HG02938 (cell line): ENCODE results near the gene TRPM2.
"Not testable (repeated sequence)": the region's sequence is repeated elsewhere in the genome, so short reads cannot be mapped to it uniquely, and the experiment has no call there.

Source experiments
- ATAC-seq: cut with Tn5 transposase; IDR thresholded peaks from one replicate; pipeline ENCODE4 v1.9.1; 2021; ENCODE audit warnings: mild to moderate bottlenecking, moderate library complexity; ENCODE audit not compliant: unreplicated experiment

TRPM2 gene

DNA sequence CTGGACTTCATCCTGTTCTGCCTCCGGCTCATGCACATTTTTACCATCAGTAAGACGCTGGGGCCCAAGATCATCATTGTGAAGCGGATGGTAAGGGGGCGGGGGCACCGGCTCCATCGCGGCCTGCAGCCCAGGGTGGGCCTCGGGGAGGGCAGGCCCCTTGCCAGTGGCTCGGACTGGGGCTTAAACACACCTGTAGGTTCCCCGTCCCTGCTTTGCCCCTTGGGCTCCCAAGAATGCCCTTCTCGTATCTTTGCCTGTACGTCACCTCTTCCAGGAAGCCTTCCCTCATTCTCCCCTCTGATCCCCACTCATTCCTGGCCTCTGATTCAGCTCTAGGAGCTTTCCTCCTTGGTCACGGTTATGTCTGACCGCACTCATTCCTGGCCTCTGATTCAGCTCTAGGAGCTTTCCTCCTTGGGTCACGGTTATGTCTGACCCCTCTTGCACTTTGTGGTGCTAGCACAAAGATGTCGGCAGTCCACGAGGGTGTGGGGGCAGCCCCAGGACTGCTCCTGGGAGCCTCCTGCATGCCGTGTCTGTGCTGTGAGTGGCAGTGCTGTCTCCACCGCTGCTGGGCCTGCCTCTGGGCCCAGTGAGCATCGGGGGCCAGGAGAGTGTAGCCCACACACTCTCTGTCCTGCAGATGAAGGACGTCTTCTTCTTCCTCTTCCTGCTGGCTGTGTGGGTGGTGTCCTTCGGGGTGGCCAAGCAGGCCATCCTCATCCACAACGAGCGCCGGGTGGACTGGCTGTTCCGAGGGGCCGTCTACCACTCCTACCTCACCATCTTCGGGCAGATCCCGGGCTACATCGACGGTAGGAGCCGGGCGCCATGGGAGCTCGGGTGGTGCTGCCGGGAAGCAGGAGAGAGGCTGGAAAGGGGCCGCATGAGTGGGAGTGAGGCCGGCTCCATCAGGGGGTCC lies 52.8 kb downstream of the TRPM2 start:
- ATAC-seq: no peak

DNA sequence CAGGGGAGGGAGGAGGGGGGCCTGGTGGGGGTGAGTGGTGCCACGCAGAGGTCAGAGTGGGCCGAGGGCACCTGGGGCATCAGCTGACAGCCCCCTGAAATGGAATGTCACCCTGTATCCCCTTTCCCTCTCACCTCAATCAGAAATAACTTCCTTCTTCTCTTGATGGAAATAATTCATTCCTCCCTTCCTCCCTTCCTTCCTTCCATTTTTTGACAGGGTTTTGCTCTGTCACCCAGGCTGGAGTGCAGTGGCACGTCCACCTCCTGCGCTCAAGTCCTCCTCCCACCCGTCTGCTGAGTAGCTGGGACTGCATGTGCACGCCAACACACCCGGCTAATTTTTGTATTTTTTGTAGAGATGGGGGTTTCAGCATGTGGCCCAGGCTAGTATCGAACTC lies 53.5 kb downstream of the TRPM2 start:
- ATAC-seq: no peak

- no peak for ATAC-seq
These were observed 54.1 kb downstream of the TRPM2 start for GRCh38 chr21:44407493-44407892.

GRCh38 chr21:44408226-44408625 lies 54.8 kb downstream of the TRPM2 start:
- no peak for ATAC-seq

DNA sequence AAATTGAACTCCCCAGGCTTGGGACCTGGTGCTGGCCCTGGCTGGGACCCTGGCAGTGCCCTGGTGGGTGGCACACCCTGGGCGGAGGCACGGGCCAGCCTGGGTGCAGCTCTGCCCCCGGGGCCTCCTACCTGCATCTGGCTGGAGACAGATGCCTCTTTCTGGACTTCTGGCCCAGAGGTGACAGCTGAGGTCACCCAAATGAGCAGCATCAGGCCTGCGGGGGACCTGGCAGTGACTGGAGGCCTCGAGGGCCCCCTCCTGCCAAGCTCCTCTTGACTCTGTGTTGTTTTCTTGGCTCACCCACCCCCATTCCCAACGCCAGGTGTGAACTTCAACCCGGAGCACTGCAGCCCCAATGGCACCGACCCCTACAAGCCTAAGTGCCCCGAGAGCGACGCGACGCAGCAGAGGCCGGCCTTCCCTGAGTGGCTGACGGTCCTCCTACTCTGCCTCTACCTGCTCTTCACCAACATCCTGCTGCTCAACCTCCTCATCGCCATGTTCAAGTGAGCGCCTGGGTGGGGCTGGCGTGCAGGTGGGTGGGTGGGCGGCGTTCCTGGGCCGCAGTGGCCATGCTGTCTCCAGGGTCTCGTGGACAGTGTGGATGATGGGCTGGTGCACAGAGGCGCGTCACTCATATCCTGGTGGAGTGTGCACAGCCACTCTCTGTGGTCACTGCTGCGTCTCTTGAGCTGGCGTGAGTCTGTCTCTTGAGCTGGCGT lies 60.3 kb downstream of the TRPM2 start:
- ATAC-seq: no peak

DNA sequence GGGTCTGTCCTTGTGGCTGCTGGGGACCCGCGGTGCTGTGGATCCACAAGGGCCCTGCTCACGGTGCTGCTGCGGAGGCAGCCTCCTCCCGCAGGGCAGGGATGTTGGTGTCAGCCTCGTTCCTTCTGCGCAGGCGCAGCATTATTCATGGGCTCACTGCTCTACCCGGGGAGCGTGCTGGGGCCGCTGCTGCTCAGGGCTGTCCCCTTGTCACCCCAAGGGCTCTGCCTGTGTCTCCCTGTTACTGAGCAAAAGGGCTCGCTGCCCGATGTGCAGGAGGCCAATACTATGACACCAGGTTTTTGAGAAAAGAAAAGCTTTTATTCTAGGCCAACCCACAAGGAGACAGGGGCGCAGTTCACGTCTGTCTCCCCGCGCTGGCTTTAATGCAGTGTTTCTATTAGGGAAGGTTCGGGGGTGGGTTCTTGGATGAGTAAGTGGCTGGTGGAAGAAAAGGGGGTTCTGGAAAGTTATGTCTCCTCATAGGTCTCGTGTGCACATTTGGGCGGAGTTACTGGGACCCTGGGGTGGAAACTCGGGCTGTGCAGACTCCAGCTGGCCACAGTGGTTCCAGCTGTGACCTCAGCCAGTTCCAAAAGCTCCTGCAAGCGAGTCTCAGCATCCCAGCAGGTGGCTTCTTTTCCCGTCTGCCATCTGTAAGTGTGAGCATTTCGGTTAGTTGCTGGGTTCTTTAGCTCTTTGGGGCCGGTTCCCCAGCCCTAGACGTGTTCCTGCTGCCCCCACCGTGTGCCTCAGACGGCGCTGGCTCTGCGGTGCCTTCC lies 61.1 kb downstream of the TRPM2 start:
- no peak for ATAC-seq

DNA sequence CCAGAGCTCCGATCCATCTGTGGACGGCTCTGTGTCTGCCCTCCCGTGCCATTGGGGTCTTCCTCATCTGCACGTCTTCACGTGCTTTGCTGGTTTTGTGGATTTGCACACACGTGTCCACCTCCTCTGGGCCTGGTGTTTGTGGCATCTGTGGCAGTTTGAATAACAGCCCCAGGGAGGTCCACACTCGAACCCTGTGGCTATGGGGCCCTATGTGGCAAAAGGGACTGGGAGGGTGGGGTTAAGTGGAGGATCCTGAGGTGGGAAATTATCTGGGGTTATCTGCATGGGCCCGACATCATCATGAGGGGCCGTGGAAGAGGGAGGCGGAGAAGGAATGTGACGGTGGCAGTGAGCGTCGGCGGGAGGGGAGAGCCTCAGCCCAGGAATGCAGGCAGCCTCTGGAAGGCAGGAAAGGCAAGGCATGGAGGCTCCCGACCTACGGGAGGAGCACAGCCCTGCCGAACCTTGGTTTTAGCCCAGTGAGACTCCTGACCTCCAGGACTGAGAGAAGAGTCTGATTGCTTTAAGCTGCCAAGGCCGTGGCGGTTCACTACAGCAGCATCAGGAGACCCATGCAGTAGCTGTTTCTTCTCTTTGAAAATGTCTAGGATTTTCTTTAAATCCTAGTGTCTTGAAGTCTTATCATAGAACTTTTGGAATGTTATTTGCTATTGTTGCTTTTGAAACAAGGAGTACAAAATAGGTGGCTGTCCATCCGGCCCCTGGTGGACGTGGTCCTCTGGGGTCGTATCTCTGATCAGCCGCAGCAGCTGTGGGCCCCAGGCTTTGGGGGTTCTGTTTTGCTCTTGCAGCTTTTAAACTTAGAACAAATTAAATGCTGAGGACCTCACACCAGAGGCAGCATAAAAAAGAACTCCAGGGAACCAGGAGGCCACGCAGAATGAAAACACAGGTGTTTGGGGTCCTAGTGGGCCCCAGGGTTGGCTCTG lies 61.9 kb downstream of the TRPM2 start:
- ATAC-seq: no peak

GRCh38 chr21:44416193-44416592 lies 62.8 kb downstream of the TRPM2 start:
- ATAC-seq: no peak

- ATAC-seq: not testable (repeated sequence)
These were observed 64.2 kb downstream of the TRPM2 start for GRCh38 chr21:44417621-44418107.

DNA sequence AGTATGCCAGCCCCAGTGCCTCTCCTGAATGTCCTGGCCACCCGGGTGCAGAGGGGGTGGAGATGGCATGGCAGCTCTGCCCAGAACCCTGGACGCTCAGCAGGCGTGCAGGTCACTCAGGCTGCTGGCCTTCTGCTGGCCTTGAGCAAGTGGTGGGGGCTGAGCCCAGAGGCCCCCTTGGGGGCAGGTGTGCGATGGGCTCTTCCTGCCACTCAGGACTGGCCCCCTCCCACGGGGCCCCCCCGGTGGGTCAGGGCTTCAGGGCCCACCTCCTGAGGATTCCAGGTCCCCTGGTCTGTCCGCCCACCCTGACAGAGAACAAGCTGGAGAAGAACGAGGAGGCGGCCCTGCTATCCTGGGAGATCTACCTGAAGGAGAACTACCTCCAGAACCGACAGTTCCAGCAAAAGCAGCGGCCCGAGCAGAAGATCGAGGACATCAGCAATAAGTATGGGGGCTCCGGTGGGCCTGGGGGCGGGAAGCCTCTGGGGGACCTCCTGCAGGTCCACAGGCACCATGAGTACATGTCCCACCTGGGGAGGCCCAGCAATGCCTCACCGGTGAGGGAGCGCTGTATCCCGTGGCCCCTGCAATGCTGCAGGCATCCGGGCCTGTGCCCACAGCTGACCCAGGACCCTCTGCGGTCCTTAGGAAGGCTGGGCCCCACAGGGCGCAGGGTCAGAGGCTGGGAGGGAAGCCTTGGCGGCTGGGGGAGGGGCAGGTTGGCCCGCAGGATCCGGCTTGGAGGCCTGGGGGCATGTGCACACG lies 64.9 kb downstream of the TRPM2 start:
- no peak for ATAC-seq

GRCh38 chr21:44418876-44419230 lies 65.4 kb downstream of the TRPM2 start:
- ATAC-seq: no peak

DNA sequence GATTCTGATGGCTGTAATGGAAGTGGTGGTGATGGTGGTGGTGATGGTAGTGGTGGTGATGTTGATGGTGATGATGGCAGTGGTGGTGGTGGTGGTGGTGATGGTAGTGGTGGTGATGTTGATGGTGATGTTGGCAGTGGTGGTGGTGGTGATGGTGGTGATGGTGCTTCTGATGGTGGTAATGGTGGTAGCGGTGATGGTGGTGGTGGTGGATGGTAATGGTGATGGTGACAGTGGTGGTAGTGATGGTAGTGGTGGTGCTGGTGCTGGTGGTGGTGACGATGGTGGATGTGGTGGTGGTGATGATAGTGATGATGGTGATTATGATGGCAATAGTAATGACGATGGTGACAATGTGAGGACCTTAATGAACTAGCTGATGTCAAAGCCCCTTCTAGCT lies 66.3 kb downstream of the TRPM2 start:
- no peak for ATAC-seq

- no peak for ATAC-seq
These were observed 67.2 kb downstream of the TRPM2 start for GRCh38 chr21:44420416-44421205.

DNA sequence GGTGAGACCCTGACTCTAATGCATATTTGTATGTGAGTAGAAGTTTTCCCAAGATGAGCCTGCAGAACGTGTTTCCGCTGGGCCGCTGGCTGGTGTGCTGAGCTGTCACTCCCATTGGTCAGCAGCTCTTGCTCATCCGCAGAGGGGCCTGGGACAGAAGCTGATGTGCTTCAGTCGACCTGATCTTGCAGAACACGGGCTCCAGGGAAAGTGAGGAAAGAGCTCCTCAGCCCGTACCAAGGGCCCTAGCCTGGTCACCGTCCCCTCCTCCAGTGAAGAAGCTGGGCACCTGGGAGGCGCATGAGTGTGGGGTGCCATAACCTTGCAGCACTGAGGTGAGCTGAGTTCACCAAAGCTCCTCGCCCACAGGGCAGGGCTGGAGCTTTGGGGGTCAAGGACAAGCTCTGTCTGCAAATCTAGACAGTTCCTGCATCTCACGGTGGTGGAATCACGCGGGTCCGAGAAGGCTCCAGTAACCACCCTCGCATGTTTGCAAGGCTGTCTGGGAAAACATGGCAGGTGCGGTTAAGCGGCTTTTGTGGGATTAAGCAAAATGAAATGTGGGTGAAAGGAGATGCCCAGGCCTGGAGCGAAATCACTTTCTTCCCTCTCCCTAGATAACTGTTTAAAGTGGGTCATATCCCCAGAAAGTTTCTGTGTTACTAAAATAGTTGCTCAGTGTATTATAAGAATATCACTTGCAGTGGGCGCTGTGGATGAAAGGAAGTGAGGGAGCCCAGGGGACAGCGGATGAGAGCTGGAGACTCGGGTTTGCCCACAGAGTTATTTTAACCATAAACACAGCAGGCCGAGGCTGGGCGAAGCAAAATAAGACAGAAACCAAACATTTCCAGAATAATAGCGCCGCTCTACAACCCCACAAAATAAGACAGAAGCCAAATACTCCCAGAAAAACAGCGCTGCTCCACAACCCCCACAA lies 68.8 kb downstream of the TRPM2 start:
- ATAC-seq: no peak

GRCh38 chr21:44423312-44423821 lies 69.9 kb downstream of the TRPM2 start:
- no peak for ATAC-seq

DNA sequence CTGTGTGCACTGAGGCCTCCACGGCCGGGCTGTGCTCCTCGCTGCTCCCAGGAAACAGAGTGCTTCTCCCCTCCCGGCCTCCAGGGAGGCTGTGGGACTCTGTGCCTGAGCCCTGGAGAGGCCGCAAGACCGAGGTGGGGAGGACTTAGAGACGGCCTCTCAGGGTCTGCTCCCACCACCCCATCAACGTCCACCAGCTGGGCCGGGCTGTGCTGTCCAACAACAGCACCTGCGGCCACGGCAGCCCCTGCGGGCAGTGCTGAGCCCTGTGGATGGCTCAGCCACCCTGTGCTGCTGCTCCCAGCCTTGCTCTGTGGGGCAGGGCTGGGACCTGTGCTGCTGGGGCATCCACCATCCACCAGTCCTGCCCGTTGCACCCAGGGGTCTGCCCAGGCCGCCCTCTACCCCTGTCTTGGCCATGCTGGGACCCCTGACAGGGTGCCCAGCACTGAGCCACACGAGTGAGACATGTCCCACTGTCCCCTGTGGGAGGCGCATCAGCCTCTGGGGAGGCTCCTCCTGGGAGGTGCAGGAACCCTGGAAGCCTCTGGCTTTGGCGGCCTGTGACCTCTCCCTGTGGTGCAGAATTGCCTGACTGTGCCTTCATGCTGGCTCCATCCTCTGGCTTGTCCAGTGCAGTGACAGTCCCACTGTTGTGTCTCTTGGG lies 70.7 kb downstream of the TRPM2 start:
- ATAC-seq: no peak
